OCI-LY7 (cell line): ENCODE data around the gene CATSPERB. TPM values are rescaled to one million over a fixed set of nuclear protein-coding genes. Genes with fewer than 3 reads are reported as not detected.

ENCODE experiments used
- BruUV-seq: library from RNA; stranded (reverse); fragments of 400-500 nt; replicated peaks from 2 replicates; lab custom pipeline; 2021; lab: Mats Ljungman, UMichigan
- CTCF ChIA-PET: fragments of 300-600 bp; sonication (Branson Sonifier 250); formaldehyde crosslinking; loops from one replicate; lab custom pipeline; 2022; ENCODE audit warnings: antibody characterized with exemption; ENCODE audit not compliant: unreplicated experiment; lab: Charles Lee
- POLR2A ChIA-PET: fragments of 300-600 bp; sonication (Branson Sonifier 250); formaldehyde crosslinking; loops from one replicate; lab custom pipeline; 2022; ENCODE audit warnings: antibody characterized with exemption; lab: Charles Lee
- DNase-seq: peaks from one replicate; pipeline ENCODE4 v3.0.0-alpha.2; 2015; ENCODE audit warnings: low spot score
- H2AFZ ChIP-seq: fragments of 200-600 bp; sonication (generic), shearing (Covaris generic); 2 replicates; pipeline ENCODE4 v1.6.1; 2014; ENCODE audit warnings: mild to moderate bottlenecking, antibody characterized with exemption, low read length, moderate library complexity
- H3K27ac ChIP-seq: fragments of 200-600 bp; sonication (generic); 2 replicates; pipeline ENCODE4 v1.5.1; 2014; ENCODE audit warnings: mixed run types, low read depth, mild to moderate bottlenecking, moderate library complexity, low read length, inconsistent platforms; ENCODE audit not compliant: poor library complexity, severe bottlenecking
- H3K36me3 ChIP-seq: fragments of 200-600 bp; sonication (generic); 2 replicates; pipeline ENCODE4 v1.6.1; 2014; ENCODE audit warnings: mild to moderate bottlenecking, antibody characterized with exemption, low read length, moderate library complexity, mixed read lengths; ENCODE audit not compliant: insufficient read depth
- H3K4me1 ChIP-seq: fragments of 200-600 bp; sonication (generic); 2 replicates; pipeline ENCODE4 v1.5.1; 2014; ENCODE audit warnings: mild to moderate bottlenecking, low read length; ENCODE audit not compliant: insufficient read depth, poor library complexity, severe bottlenecking
- H3K4me2 ChIP-seq: fragments of 200-600 bp; sonication (generic); 2 replicates; pipeline ENCODE4 v1.6.1; 2014; ENCODE audit warnings: mild to moderate bottlenecking, low read length
- H3K4me3 ChIP-seq: fragments of 200-600 bp; sonication (generic); 2 replicates; pipeline ENCODE4 v1.5.1; 2014; ENCODE audit warnings: mild to moderate bottlenecking, low read depth, low read length; ENCODE audit not compliant: poor library complexity, severe bottlenecking
- H3K79me2 ChIP-seq: fragments of 200-600 bp; sonication (generic); 2 replicates; pipeline ENCODE4 v1.6.1; 2016; ENCODE audit warnings: low read depth, mild to moderate bottlenecking, low read length, moderate library complexity, mixed read lengths; ENCODE audit not compliant: insufficient read depth
- H3K9me2 ChIP-seq: fragments of 200-600 bp; sonication (generic); 2 replicates; pipeline ENCODE4 v1.6.1; 2016; ENCODE audit warnings: mild to moderate bottlenecking, low read length, mixed read lengths; ENCODE audit not compliant: insufficient read depth
- H3K9me3 ChIP-seq: fragments of 200-600 bp; sonication (generic); 2 replicates; pipeline ENCODE4 v1.6.1; 2014; ENCODE audit warnings: mild to moderate bottlenecking, mixed run types, low read length, mixed read lengths
- H4K20me1 ChIP-seq: fragments of 200-600 bp; sonication (generic); 2 replicates; pipeline ENCODE4 v1.6.1; 2014; ENCODE audit warnings: mild to moderate bottlenecking, antibody characterized with exemption, low read length, moderate library complexity, mixed read lengths; ENCODE audit not compliant: insufficient read depth
- EZH2phosphoT487 ChIP-seq: fragments of 200-600 bp; sonication (generic); IDR thresholded peaks from 2 replicates; pipeline ENCODE4 v1.6.1; 2018; ENCODE audit warnings: low read depth, borderline replicate concordance, mild to moderate bottlenecking, mixed run types, antibody characterized with exemption, low read length, moderate library complexity, mixed read lengths
- intact Hi-C: fragments of 100-400 bp; cut with micrococcal nuclease; formaldehyde crosslinking; loops from one replicate; pipeline ENCODE4 v1.10.0; 2022; ENCODE audit not compliant: unreplicated experiment
- total RNA-seq, 2 experiments: library from RNA; depleted of rRNA in 1 of 2; stranded (reverse); fragments of >200 nt in 1 of 2; shearing (Covaris generic) in 1 of 2; gene quantifications; 2 replicates each; pipeline ENCODE4 v1.2.3, GENCODE V29; 2014 to 2022
- TF ChIP-seq, protein P1 (sequence below): fragments of 200-600 bp; sonication (generic); conservative IDR thresholded peaks from 2 replicates; pipeline ENCODE4 v1.5.1; 2014; ENCODE audit warnings: mild to moderate bottlenecking, antibody characterized with exemption, low read length, moderate library complexity, mixed read lengths

The CATSPERB gene
- total RNA-seq, 2 experiments from 2014 or later: not detected

DNA sequence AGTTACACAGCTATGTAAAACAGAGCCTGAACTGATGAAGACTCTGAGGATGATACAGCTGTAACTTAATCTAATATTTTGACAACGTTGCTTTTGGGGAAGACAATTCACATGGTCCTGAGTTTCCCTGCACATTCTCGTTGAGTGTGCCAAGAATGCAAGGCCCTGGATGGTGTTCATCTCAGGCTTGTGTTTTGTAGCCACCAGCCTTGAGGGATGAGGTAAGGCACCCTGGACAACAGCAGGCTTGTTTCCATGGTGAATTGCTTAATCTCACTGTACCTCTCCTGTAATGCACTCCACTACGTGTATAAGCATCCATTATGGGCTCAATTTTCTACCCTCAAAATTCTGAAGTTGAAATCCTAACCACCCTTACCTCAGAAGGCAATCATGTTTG, 2.1 kb downstream of the CATSPERB start:
- Histone ChIP-seq H3K79me2 (no peaks in the 10 kb centered on the region), H3K36me3 (no peaks in the 10 kb centered on the region), H3K4me3 (no peak overlapping the region), H3K4me2 (no peak overlapping the region), H3K4me1 (no peaks in the 10 kb centered on the region), H3K9me3 (no peaks in the 10 kb centered on the region), H3K27ac (no peak overlapping the region), H2AFZ (no peak overlapping the region), H4K20me1 (no peaks in the 10 kb centered on the region), H3K9me2 (no peaks in the 10 kb centered on the region)
- intact Hi-C loops: no loop called here
- no TSS peak for BruUV-seq
- no peak for TF ChIP-seq EZH2phosphoT487
- TF ChIP-seq, protein P1, sequence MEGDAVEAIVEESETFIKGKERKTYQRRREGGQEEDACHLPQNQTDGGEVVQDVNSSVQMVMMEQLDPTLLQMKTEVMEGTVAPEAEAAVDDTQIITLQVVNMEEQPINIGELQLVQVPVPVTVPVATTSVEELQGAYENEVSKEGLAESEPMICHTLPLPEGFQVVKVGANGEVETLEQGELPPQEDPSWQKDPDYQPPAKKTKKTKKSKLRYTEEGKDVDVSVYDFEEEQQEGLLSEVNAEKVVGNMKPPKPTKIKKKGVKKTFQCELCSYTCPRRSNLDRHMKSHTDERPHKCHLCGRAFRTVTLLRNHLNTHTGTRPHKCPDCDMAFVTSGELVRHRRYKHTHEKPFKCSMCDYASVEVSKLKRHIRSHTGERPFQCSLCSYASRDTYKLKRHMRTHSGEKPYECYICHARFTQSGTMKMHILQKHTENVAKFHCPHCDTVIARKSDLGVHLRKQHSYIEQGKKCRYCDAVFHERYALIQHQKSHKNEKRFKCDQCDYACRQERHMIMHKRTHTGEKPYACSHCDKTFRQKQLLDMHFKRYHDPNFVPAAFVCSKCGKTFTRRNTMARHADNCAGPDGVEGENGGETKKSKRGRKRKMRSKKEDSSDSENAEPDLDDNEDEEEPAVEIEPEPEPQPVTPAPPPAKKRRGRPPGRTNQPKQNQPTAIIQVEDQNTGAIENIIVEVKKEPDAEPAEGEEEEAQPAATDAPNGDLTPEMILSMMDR: no peak
- ChIA-PET POLR2A (no interaction called here), CTCF (no interaction called here)
- no peak for DNase-seq

DNA sequence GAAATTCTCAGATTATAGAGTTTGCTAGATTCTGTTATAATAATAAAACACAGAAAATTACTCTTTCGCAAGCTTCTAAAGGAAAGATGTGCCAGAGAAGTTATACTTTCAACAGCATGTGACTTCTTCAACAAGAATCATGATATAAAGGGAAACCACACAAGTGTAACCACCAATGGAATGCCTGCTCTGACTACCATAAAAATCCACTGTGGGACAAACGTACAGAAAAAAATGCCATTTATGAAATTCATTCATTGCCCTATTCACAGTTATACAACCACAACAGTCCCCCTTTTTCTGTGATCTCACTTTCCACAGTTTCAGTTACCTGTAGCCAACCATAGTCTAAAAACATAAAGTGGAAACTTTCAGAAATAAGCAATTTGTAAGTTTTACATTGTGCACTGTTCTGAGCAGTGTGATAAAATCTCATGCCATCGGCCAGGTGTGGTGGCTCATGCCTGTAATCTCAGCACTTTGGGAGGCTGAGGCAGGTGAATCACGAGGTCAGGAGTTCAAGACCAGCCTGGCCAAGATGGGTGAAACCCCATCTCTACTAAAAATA, 3.2 kb downstream of the CATSPERB start:
- Histone ChIP-seq H2AFZ (no peak overlapping the region), H3K9me2 (no peaks in the 10 kb centered on the region), H3K79me2 (no peaks in the 10 kb centered on the region), H3K4me3 (no peak overlapping the region), H3K27ac (no peak overlapping the region), H4K20me1 (no peaks in the 10 kb centered on the region), H3K36me3 (no peaks in the 10 kb centered on the region), H3K9me3 (no peaks in the 10 kb centered on the region), H3K4me2 (no peak overlapping the region), H3K4me1 (no peaks in the 10 kb centered on the region)
- TF ChIP-seq EZH2phosphoT487: no peak
- TF ChIP-seq, protein P1: no peak
- no peak for DNase-seq
- ChIA-PET CTCF (no interaction called here), POLR2A (no interaction called here)
- BruUV-seq: no TSS peak
- intact Hi-C loops: no loop called here

DNA sequence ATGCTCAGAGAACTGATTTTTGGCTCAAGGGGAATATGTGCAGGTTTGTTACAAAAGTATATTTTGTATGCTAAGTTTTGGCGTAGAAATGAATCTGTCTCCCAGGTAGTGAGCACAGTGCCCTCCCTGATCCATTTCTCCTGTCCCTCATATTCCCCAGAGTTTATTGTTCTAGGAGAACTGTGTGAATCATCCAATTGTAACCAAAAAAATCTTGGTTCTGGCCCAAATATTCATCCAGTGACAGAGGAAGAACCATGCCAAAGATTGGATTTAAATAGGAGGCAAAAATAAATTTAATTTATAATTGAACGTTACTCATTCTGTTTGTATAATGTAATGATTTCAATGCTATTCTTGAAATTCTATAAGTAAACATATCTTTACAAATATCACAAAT, 4.8 kb downstream of the CATSPERB start:
- Histone ChIP-seq H3K4me1 (no peaks in the 10 kb centered on the region), H3K4me2 (no peak overlapping the region), H3K9me2 (no peaks in the 10 kb centered on the region), H3K9me3 (no peaks in the 10 kb centered on the region), H3K36me3 (no peaks in the 10 kb centered on the region), H2AFZ (no peak overlapping the region), H3K27ac (no peak overlapping the region), H4K20me1 (no peaks in the 10 kb centered on the region), H3K4me3 (no peak overlapping the region), H3K79me2 (no peaks in the 10 kb centered on the region)
- no peak for DNase-seq
- ChIA-PET CTCF (no interaction called here), POLR2A (no interaction called here)
- BruUV-seq: no TSS peak
- intact Hi-C loops: loop anchor here (2.0 kb wide), 1 partner anchor 70 kb away; no protein-coding TSS in a partner anchor
- TF ChIP-seq, protein P1: no peak
- no peak for TF ChIP-seq EZH2phosphoT487
